Fibroblast of lung (primary cell): ENCODE data around the gene TRIM8. TPM values are rescaled to one million over a fixed set of nuclear protein-coding genes. Genes with fewer than 3 reads are reported as not detected.

Experiments
- DNase-seq, 2 donors: peaks; one replicate each; pipeline versions ENCODE4 v3.0.0 to v3.0.0-alpha.2; 2010; ENCODE audit warnings: low read depth in 2 of 2
- H2AFZ ChIP-seq: 2 replicates; pipeline ENCODE4 v1.5.1; 2012; ENCODE audit warnings: low read length, control low read depth, inconsistent platforms
- H3K27ac ChIP-seq: 2 replicates; pipeline ENCODE4 v1.5.1; 2011; ENCODE audit warnings: low read length, control low read depth; ENCODE audit not compliant: insufficient read depth
- H3K27me3 ChIP-seq: 2 replicates; pipeline ENCODE4 v1.5.1; 2011; ENCODE audit warnings: mild to moderate bottlenecking, low read length; ENCODE audit not compliant: control insufficient read depth, insufficient read depth
- H3K36me3 ChIP-seq: 2 replicates; pipeline ENCODE4 v1.5.1; 2011; ENCODE audit warnings: low read length; ENCODE audit not compliant: control insufficient read depth, insufficient read depth
- H3K4me1 ChIP-seq: 2 replicates; pipeline ENCODE4 v1.5.1; 2011; ENCODE audit warnings: low read length; ENCODE audit not compliant: control insufficient read depth, insufficient read depth; ENCODE audit errors: extremely low read depth
- H3K4me2 ChIP-seq: 2 replicates; pipeline ENCODE4 v1.5.1; 2011; ENCODE audit warnings: low read length, control low read depth; ENCODE audit not compliant: insufficient read depth; ENCODE audit errors: extremely low read depth
- H3K4me3 ChIP-seq, 4 experiments: fragments of 200-600 bp in 1 of 4; sonication (generic) in 1 of 4; replicated peaks in 1 of 4; 2 replicates each; pipeline ENCODE4 v1.5.1; 2011 to 2016; ENCODE audit warnings: low read length in 4 of 4, low read depth in 3 of 4, mild to moderate bottlenecking in 3 of 4, control low read depth in 2 of 4, inconsistent platforms in 1 of 4, mixed read lengths in 1 of 4; ENCODE audit not compliant: insufficient read depth in 1 of 4; ENCODE audit errors: control extremely low read depth in 1 of 4
- H3K79me2 ChIP-seq: 2 replicates; pipeline ENCODE4 v1.5.1; 2012; ENCODE audit warnings: mild to moderate bottlenecking, low read length, inconsistent platforms; ENCODE audit not compliant: control insufficient read depth, insufficient read depth
- H3K9ac ChIP-seq: 2 replicates; pipeline ENCODE4 v1.5.1; 2011; ENCODE audit warnings: mild to moderate bottlenecking, low read length, control low read depth; ENCODE audit not compliant: insufficient read depth
- H3K9me3 ChIP-seq: 2 replicates; pipeline ENCODE4 v1.5.1; 2012; ENCODE audit warnings: low read depth, low read length; ENCODE audit not compliant: control insufficient read depth, insufficient read depth
- H4K20me1 ChIP-seq: 2 replicates; pipeline ENCODE4 v1.5.1; 2011; ENCODE audit warnings: low read length; ENCODE audit not compliant: control insufficient read depth, insufficient read depth; ENCODE audit errors: extremely low read depth
- EZH2 ChIP-seq: IDR thresholded peaks from 2 replicates; pipeline ENCODE4 v1.5.1; 2012; ENCODE audit warnings: low read length, control low read depth, mild to moderate bottlenecking; ENCODE audit errors: missing control alignments
- polyA plus RNA-seq, 2 donors: library from polyadenylated mRNA; depleted of rRNA in 1 of 2; stranded (reverse) in 1 of 2; unstranded in 1 of 2; fragments of >200 nt; gene quantifications; 2 replicates each; pipeline ENCODE4 v1.2.1, GENCODE V29; 2011 to 2012; ENCODE audit warnings: missing spikeins in 1 of 2
- total RNA-seq: library from RNA; depleted of rRNA; stranded (reverse); fragments of >200 nt; gene quantifications from 2 replicates; pipeline ENCODE4 v1.2.1, GENCODE V29; 2014
- TF ChIP-seq, protein P1 (sequence below), 2 donors: IDR thresholded peaks in 1 of 2; conservative IDR thresholded peaks in 1 of 2; 1 replicate in 1 of 2; 2 replicates in 1 of 2; pipeline ENCODE4 v1.5.1; 2011 to 2012; ENCODE audit warnings: low read length in 2 of 2, control low read depth in 1 of 2, inconsistent platforms in 1 of 2, low read depth in 1 of 2, mild to moderate bottlenecking in 1 of 2

TRIM8 gene
- total and polyA plus RNA-seq, 2 donors (not counting 1 experiment from before 2014, with no cell fraction given), result 93.2 to 143 TPM

DNA sequence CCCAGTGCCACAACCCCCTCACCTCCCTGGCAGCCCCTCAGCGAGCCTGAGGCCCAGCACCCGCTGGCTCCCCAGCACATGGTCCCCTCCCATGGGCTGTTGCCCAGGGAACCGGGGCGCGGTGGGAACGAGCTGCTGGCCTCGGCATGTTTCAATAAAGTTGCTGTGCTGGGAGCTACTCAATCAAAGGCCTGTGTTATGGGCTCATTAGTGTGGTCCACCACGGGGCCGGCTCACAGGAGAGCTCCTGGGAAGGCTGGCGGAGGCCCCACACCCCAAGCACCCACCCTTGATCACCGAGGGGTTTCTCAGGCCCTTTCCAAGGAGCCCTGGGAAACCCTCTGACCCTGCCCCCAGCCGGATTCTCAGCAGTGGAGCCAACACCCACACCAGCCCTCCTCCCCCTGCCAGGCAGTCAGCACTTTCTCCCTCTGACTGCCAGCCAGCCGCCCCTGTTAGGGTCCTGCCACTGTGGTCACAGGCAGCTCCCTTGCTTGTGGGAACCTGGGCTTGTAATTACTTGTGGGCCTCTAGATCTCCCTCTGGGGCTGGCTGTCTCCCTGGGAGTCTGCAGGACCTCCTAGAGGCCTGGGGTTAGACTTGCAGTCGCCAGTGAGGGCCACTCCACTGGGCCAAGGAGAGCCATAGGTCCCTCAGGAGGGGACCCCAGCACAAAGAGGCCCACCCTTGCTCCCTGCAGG lies 24.8 kb upstream of the TRIM8 start:
- Histone ChIP-seq H3K27me3 (no peaks in the 10 kb centered on the region), H4K20me1 (no peaks in the 10 kb centered on the region), H3K36me3 (peaks cover 5% of the 10 kb centered on the region), H2AFZ (no peak overlapping the region), H3K27ac (no peak overlapping the region), H3K4me1 (peaks cover 27% of the 10 kb centered on the region), H3K79me2 (no peaks in the 10 kb centered on the region), H3K4me2 (no peak overlapping the region), H3K9ac (no peak overlapping the region), H3K9me3 (no peaks in the 10 kb centered on the region), H3K4me3 (no peak overlapping the region)
- TF ChIP-seq, protein P1, sequence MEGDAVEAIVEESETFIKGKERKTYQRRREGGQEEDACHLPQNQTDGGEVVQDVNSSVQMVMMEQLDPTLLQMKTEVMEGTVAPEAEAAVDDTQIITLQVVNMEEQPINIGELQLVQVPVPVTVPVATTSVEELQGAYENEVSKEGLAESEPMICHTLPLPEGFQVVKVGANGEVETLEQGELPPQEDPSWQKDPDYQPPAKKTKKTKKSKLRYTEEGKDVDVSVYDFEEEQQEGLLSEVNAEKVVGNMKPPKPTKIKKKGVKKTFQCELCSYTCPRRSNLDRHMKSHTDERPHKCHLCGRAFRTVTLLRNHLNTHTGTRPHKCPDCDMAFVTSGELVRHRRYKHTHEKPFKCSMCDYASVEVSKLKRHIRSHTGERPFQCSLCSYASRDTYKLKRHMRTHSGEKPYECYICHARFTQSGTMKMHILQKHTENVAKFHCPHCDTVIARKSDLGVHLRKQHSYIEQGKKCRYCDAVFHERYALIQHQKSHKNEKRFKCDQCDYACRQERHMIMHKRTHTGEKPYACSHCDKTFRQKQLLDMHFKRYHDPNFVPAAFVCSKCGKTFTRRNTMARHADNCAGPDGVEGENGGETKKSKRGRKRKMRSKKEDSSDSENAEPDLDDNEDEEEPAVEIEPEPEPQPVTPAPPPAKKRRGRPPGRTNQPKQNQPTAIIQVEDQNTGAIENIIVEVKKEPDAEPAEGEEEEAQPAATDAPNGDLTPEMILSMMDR (conservative IDR thresholded peaks at IDR 0.05 in 1 of 2, IDR thresholded peaks at IDR 0.05 in 1 of 2; ENCODE audit: low read depth in 1 of 2, low read length in 2 of 2), result no peak
- no peak for TF ChIP-seq EZH2
- DNase-seq, result no peak

DNA sequence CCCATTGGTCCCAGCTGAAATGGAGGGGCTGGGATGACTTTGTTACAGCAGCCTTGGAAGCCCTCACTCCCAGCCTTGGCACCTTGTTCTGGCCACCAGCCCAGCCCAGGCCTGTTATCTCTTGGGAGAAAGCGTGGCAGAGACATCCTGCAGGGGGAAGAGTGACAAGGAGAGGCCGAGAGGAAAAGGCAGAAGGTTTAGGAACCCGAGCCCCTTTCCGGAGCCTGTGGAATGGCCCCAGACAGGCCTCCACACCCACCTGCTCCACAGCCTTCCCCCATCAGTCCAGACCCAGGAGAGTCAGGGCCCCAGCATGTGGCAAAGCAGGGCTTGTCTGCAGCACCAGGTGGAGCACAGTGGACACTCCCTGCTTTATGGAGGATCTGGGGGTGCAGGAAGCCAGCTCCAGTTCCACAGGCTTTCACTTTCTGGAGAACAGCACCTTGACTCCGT lies 24.1 kb upstream of the TRIM8 start:
- Histone ChIP-seq H3K9me3 (no peaks in the 10 kb centered on the region), H3K36me3 (peaks cover 5% of the 10 kb centered on the region), H2AFZ (no peak overlapping the region), H3K4me3 (no peak overlapping the region), H3K79me2 (no peaks in the 10 kb centered on the region), H3K27me3 (no peaks in the 10 kb centered on the region), H3K4me2 (no peak overlapping the region), H3K4me1 (peaks cover 30% of the 10 kb centered on the region), H3K9ac (no peak overlapping the region), H3K27ac (no peak overlapping the region), H4K20me1 (no peaks in the 10 kb centered on the region)
- TF ChIP-seq, protein P1 (conservative IDR thresholded peaks at IDR 0.05 in 1 of 2, IDR thresholded peaks at IDR 0.05 in 1 of 2; ENCODE audit: low read depth in 1 of 2, low read length in 2 of 2), result no peak
- no peak for TF ChIP-seq EZH2
- DNase-seq, result no peak

GRCh38 chr10:102620591-102621442 lies 23.5 kb upstream of the TRIM8 start:
- H3K79me2 ChIP-seq, result no peaks in the 10 kb centered on the region

More at GRCh38 chr10:102620591-102621442, 23.5 kb upstream of the TRIM8 start:
- Histone ChIP-seq H2AFZ (no peak overlapping the region), H3K4me3 (no peak overlapping the region), H4K20me1 (no peaks in the 10 kb centered on the region), H3K27me3 (no peaks in the 10 kb centered on the region), H3K27ac (no peak overlapping the region), H3K4me2 (no peak overlapping the region), H3K9me3 (no peaks in the 10 kb centered on the region), H3K4me1 (peaks cover 30% of the 10 kb centered on the region), H3K9ac (no peak overlapping the region), H3K36me3 (peaks cover 4% of the 10 kb centered on the region)
- TF ChIP-seq, protein P1 (conservative IDR thresholded peaks at IDR 0.05 in 1 of 2, IDR thresholded peaks at IDR 0.05 in 1 of 2; ENCODE audit: low read depth in 1 of 2, low read length in 2 of 2), result no peak
- TF ChIP-seq EZH2, result no peak
- peak; percentile 42 to 55 for DNase-seq
